NT2/D1 (cell line): ENCODE data around the gene ACRV1.
A peak's percentile ranks its signal among the peaks of the same experiment; 100 is the strongest.

ENCODE experiments used
- DNase-seq: peaks from one replicate; pipeline ENCODE4 v3.0.0-alpha.2; 2011; ENCODE audit warnings: low read depth, low spot score
- H3K27me3 ChIP-seq: 2 replicates; pipeline ENCODE4 v1.6.0; 2011; ENCODE audit warnings: mild to moderate bottlenecking; ENCODE audit not compliant: insufficient read length, insufficient read depth
- H3K36me3 ChIP-seq: 2 replicates; pipeline ENCODE4 v1.6.1; 2011; ENCODE audit warnings: mild to moderate bottlenecking, low read length, mixed read lengths; ENCODE audit not compliant: insufficient read depth, insufficient read length
- H3K4me1 ChIP-seq: 2 replicates; pipeline ENCODE4 v1.5.1; 2011; ENCODE audit not compliant: insufficient read depth, insufficient read length
- H3K4me3 ChIP-seq: 2 replicates; pipeline ENCODE4 v1.5.1; 2011; ENCODE audit warnings: low read depth; ENCODE audit not compliant: insufficient read length
- H3K9ac ChIP-seq: 2 replicates; pipeline ENCODE4 v1.6.0; 2011; ENCODE audit warnings: low read depth; ENCODE audit not compliant: insufficient read length
- H3K9me3 ChIP-seq: 2 replicates; pipeline ENCODE4 v1.5.1; 2011; ENCODE audit warnings: mild to moderate bottlenecking, low read length; ENCODE audit not compliant: insufficient read depth
- SUZ12 ChIP-seq: IDR thresholded peaks from 2 replicates; pipeline ENCODE4 v1.6.1; 2011; ENCODE audit not compliant: insufficient read length, insufficient read depth; ENCODE audit errors: extremely low read depth
- YY1 ChIP-seq: IDR thresholded peaks from 2 replicates; pipeline ENCODE4 v1.6.1; 2011; ENCODE audit not compliant: insufficient read length, insufficient read depth
- ZNF274 ChIP-seq: IDR thresholded peaks from 2 replicates; pipeline ENCODE4 v1.6.1; 2011; ENCODE audit warnings: mild to moderate bottlenecking, low read depth, low read length

ACRV1 gene

GRCh38 chr11:125625630-125626287 lies 54.9 kb downstream of the ACRV1 start:
- Histone ChIP-seq H3K27me3 (no peaks in the 10 kb centered on the region), H3K36me3 (peaks cover 55% of the 10 kb centered on the region), H3K9me3 (no peaks in the 10 kb centered on the region), H3K4me3 (peak overlapping the region; percentile 59), H3K4me1 (no peaks in the 10 kb centered on the region), H3K9ac (peak overlapping the region; percentile 96)
- TF ChIP-seq YY1, result no peak
- DNase-seq, result peak; percentile 90

GRCh38 chr11:125625225-125625629 lies 55.4 kb downstream of the ACRV1 start:
- Histone ChIP-seq H3K4me1 (no peaks in the 10 kb centered on the region), H3K36me3 (peaks cover 56% of the 10 kb centered on the region), H3K9me3 (no peaks in the 10 kb centered on the region), H3K27me3 (no peaks in the 10 kb centered on the region), H3K4me3 (peak overlapping the region; percentile 59), H3K9ac (peak overlapping the region; percentile 96)
- no peak for DNase-seq
- no peak for TF ChIP-seq ZNF274
- no peak for TF ChIP-seq SUZ12
- no peak for TF ChIP-seq YY1

- no peak for DNase-seq
- Histone ChIP-seq H3K9ac (peak within 1 kb of the TSS; percentile 96), H3K9me3 (no peaks in the 10 kb centered on the region), H3K4me1 (no peaks in the 10 kb centered on the region), H3K4me3 (peak within 1 kb of the TSS; percentile 59), H3K27me3 (no peaks in the 10 kb centered on the region), H3K36me3 (peaks cover 56% of the 10 kb centered on the region)
- no peak for TF ChIP-seq SUZ12
- no peak for TF ChIP-seq ZNF274
- TF ChIP-seq YY1, result no peak
Observed at GRCh38 chr11:125624756-125625213, 55.9 kb downstream of the ACRV1 start, which contains the start of gene CHEK1. Gene CHEK1, plus strand, starts transcription at chr11:125625163. Its CDS starts 1,606 bp downstream, at chr11:125626769.

GRCh38 chr11:125623064-125623463 lies 57.6 kb downstream of the ACRV1 start:
- peaks cover 55% of the 10 kb centered on the region for H3K36me3 ChIP-seq
- no peak for DNase-seq
- TF ChIP-seq ZNF274 (no peak), YY1 (no peak)

GRCh38 chr11:125621995-125622394 lies 58.7 kb downstream of the ACRV1 start:
- Histone ChIP-seq H3K4me3 (no peak overlapping the region), H3K27me3 (no peaks in the 10 kb centered on the region), H3K9ac (no peak overlapping the region), H3K4me1 (no peaks in the 10 kb centered on the region), H3K9me3 (no peaks in the 10 kb centered on the region), H3K36me3 (peaks cover 58% of the 10 kb centered on the region)
- TF ChIP-seq SUZ12 (no peak), ZNF274 (no peak), YY1 (no peak)
- DNase-seq, result no peak

More at GRCh38 chr11:125623064-125623463, 57.6 kb downstream of the ACRV1 start:
- no peaks in the 10 kb centered on the region for H3K27me3 ChIP-seq
- H3K9me3 ChIP-seq, result no peaks in the 10 kb centered on the region
- no peaks in the 10 kb centered on the region for H3K4me1 ChIP-seq
- H3K9ac ChIP-seq, result no peak overlapping the region
- no peak overlapping the region for H3K4me3 ChIP-seq
